GM13976 (cell line): ENCODE data around the gene ACE.
"Not testable (repeated sequence)": the region's sequence is repeated elsewhere in the genome, so short reads cannot be mapped to it uniquely, and the experiment has no call there.

Experiments
- DNase-seq: peaks from one replicate; pipeline ENCODE4 v3.0.0; 2012; ENCODE audit warnings: low spot score
- CTCF ChIP-seq: IDR thresholded peaks from 2 replicates; pipeline ENCODE4 v1.5.1; 2012; ENCODE audit warnings: borderline replicate concordance, mild to moderate bottlenecking; ENCODE audit not compliant: insufficient read depth; ENCODE audit errors: extremely low read depth, missing control alignments, control extremely low read depth
- in situ Hi-C: fragments of 300-500 bp; cut with MboI; formaldehyde crosslinking; loops from one replicate; pipeline ENCODE4 v1.12.0; 2022; ENCODE audit warnings: low sequenced_read_pairs, mixed read lengths, inconsistent platforms; ENCODE audit not compliant: unreplicated experiment

Gene ACE

GRCh38 chr17:63447471-63448009, 29.3 kb upstream of the ACE start:
- TF ChIP-seq CTCF: no peak
- in situ Hi-C loops: loop anchor here (25.0 kb wide), 1 partner anchor 365 kb away; no protein-coding TSS in a partner anchor
- DNase-seq: no peak

- no peak for TF ChIP-seq CTCF
- DNase-seq: no peak
- in situ Hi-C loops: loop anchor here (25.0 kb wide), 1 partner anchor 364 kb away; no protein-coding TSS in a partner anchor
Observed at GRCh38 chr17:63448655-63449054, 28.2 kb upstream of the ACE start.

GRCh38 chr17:63450551-63450950, 26.3 kb upstream of the ACE start:
- DNase-seq: no peak
- in situ Hi-C loops: no loop called here
- no peak for TF ChIP-seq CTCF

- TF ChIP-seq CTCF: no peak
- no peak for DNase-seq
Observed at GRCh38 chr17:63451150-63451549, 25.7 kb upstream of the ACE start.

GRCh38 chr17:63452046-63452961, 24.6 kb upstream of the ACE start:
- no peak for TF ChIP-seq CTCF
- in situ Hi-C loops: no loop called here

More at GRCh38 chr17:63451150-63451549, 25.7 kb upstream of the ACE start:
- in situ Hi-C loops: no loop called here

GRCh38 chr17:63452962-63453551, 23.8 kb upstream of the ACE start:
- TF ChIP-seq CTCF: no peak
- in situ Hi-C loops: no loop called here
- DNase-seq: no peak

More at GRCh38 chr17:63452046-63452961, 24.6 kb upstream of the ACE start:
- DNase-seq: no peak

- in situ Hi-C loops, DNase-seq: not testable (repeated sequence)
Observed at GRCh38 chr17:63454357-63454756, 22.5 kb upstream of the ACE start.
